Limb (tissue), 2 donors: Measurements from ENCODE around the gene CDC45.

Experiments used
- DNase-seq, 2 donors: peaks; one replicate each; pipeline ENCODE4 v3.0.0-alpha.2; 2016; ENCODE audit errors: extremely low spot score in 2 of 2

The CDC45 gene

DNA sequence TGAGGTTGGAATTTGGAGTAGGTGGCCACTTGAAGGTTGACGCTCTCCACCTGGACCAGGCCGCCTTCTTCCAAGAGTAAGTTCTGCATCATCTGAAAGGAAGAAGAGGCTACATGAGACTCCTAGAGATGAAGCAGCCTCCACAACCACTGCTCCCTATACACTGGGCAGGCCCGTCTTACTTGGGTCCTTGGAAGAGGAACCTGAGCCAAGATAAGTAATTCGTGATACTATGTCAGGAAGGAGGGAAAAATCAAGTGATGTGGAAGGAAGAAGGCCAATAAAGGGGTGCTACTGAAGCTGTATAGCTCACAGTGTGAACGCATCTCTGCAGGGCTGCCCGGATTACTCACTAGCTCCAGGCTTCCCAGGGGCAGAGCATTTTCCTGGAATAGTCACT lies 11.8 kb upstream of the CDC45 start:
- no peak for DNase-seq

- DNase-seq, result no peak
These were observed 10.3 kb upstream of the CDC45 start for GRCh38 chr22:19469421-19469820.

- no peak for DNase-seq
These were observed 9.7 kb upstream of the CDC45 start for GRCh38 chr22:19470010-19470409.

DNA sequence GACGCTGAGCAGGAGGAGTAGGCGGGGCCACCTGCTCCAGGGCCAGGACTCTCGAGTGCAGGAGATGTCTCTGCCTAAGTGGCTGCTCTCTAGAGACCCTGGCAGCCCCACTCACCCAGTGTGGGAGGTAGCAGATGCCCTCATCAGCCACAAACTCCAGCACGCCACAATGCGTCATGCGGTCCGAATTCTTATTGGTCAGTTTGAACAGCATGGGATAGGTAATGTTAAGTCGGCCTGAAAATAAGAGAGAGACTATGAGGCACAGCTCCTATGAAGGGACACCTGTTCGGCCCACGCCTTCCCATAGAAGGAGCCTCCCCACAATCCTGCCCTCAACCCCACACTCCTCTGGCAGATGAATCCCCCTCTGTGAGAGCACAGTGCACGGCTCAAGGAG lies 8.1 kb upstream of the CDC45 start:
- DNase-seq, result no peak

- no peak for DNase-seq
These were observed 7.5 kb upstream of the CDC45 start for GRCh38 chr22:19472233-19472632.

GRCh38 chr22:19473578-19473977 lies 6.1 kb upstream of the CDC45 start:
- DNase-seq, result no peak

DNA sequence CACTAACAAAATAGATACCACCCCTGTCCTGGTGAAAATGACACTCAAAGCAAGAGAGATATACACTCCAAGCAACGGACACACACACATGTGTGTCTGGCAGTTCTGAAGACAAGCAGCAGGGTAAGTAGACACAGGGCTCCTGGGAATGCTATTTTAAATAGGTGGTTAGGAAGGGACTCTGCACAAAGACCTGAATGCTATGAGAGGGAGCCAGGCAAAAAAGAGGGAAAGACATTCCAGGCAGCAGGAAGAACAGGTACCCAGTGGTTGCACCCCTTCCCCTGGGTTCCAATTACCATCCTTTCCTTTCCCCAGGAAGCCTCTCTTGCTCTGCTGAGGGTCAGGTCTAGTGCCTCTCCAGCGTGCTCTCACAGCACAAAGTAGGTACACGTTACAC lies 3.7 kb upstream of the CDC45 start:
- DNase-seq, result no peak

DNA sequence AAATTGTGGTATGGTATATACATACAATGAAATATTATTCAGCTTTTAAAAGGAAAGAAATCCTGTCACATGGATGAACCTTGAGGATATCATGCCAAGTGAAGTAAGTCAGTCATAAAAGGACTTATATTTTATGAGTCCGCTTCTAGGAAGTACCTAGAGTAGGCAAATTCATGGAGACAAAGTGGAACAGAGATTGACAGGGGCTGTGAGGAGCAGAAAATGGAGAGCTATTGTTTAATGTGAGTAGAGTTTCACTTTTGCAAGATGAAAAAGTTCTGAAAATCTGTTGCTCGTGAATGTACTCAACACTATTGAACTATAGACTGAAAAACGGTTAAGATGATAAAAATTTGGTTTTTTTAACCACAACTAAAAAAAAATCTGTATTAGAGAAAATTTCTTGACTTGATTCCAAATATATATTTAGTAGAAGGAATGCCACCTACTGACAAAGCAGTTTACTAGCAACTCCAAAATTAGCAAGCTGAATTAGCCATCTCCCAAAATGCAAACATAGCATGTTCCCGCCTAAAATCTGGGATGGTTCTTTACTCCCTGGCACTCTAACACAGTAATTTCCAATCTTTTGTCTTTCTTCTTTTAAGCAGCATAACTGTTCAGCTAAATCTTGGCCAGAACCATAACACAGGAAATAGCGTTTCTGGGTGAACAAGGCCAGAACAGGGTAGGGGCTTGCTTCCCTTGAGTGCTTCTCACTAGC lies 2.2 kb upstream of the CDC45 start:
- DNase-seq, result peak in 1 of 2 donors; percentile 47

DNA sequence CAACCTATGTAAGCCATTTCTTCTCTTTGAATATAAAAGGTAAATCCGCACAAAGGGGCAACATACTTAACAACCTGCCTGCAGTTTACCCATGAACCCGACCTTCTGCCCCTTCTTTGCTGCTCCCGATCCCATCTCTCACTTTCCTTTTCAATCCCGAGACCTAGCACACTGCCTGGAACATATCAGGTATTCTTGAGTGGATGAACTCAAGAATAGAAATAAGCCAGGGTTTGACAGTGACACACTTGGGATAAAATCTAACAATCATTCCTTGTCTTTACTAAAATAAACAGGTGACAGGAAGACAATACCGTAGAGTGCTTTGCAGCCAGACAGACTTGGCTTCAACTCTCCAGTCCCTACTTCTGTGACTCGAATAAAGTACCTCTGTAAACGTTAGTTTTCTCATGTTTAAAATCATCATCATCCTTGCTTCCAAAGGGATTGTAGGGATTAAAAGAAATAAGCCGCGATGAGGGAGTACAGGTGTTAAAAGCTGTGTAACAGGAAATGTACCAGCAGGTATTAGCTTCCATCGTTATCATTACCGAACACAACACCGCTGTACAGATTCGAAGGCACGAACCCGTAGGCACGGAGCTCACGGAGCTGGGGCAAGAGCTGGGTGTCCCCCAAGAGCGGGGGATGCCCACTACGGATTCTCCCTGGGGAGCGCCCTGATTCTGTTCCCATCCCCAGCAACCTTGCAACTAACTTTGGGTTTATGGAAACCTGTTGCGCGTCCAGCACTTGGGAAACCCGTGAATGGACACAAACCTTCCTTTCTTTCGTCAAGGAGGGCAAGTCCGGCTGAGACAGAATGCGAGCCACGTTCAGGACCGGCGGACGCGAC lies 1.4 kb upstream of the CDC45 start:
- DNase-seq, result no peak

GRCh38 chr22:19478901-19479354 lies 792 bp upstream of the CDC45 start, which contains the start of gene UFD1:
UFD1 (minus strand) TSS chr22:19479193; CDS start chr22:19479085, 108 bp downstream.
- peak; percentile 88 to 90 for DNase-seq

DNA sequence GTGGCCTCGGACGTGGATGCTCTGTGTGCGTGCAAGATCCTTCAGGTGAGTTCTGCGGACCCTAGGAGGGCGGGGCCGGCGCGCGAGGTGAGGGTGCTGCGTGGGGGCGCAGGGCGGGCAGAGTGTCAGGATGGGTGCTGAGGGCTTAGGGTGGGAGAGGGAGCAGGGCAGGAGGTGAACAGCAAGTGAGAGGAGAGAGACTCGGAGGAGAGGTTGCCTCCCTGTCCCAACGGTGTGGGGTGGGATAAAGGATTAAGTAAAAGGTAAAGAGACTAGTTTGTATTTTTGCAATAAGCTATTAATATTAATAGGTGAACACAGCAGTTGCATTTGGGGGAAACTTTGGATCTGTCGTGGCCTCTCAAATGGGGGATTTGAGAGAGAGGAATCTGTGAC lies 451 bp downstream of the CDC45 start:
- no peak for DNase-seq

GRCh38 chr22:19480789-19481188 lies 1.1 kb downstream of the CDC45 start:
- no peak for DNase-seq

- DNase-seq, result no peak
These were observed 2.6 kb downstream of the CDC45 start for GRCh38 chr22:19482297-19482696.

GRCh38 chr22:19483481-19484244 lies 3.9 kb downstream of the CDC45 start:
- DNase-seq, result no peak

- no peak for DNase-seq
These were observed 8.6 kb downstream of the CDC45 start for GRCh38 chr22:19488285-19488684.

DNA sequence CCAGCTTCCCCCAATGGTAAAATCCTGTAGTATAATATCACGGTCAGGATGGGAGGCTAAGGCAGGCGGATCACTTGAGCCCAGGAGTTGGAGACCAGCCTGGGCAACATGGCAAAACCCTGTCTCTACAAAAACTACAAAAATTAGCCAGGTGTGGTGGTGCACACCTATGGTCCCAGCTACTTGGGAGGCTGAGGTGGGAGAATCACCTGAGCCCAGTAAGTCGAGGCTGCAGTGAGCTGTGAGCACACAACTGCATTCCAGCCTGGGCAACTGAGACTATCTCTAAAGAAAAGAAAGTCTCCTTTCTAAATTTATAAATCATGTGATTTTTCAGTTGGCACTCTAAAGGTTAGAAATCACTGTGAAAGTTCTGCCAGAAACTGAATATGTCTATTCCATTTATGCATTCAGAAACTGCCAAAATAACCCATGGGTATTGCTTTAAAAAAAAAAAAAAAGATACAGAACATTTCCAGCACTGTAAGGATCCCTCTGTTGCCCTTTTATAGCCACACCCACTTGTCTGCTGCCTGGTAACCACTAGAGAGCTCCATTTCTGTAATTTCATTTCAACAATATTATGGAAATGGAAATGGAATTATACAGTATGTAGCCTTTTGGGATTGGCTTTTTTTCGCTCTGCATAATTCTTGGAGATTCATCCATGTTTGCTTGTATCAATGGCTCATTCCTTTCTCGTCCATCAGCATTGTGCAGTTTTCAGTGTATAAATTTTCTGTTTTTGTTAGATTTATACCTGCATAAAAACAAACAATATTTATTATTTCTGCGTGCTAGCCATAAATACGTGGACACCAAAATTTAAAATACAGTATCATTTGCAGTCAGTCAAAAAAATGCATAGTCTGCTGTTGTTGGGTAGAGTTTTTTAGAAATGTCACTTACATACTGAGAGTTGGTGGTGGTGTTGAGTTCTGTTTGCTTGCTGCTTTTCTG lies 9.4 kb downstream of the CDC45 start:
- peak in 1 of 2 donors; percentile 7 for DNase-seq

DNA sequence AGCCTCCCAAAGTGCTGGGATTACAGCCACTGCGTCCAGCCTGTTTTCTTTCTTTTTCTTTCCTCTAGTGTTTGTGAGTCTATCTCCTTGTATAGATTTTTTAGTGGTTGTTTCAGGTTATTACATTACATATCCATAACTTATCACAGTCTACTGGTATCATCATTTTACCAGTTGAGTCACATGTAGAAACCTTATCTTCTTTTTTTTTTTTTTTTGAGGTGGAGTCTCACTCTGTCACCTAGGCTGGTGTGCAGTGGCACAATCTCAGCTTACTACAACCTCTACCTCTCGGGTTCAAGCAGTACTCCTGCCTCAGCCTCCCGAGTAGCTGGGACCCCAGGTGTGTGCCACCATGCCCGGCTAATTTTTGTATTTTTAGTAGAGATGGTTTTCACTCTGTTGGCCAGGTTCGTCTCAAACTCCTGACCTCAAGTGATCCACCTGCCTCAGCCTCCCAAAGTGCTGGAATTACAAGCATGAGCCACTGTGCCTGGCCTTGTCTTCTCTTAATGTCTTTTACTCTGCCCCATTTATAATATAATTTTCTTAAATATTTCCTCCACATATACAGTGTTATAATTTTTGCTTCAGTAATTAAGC lies 11.0 kb downstream of the CDC45 start:
- DNase-seq, result no peak

GRCh38 chr22:19492504-19493174 lies 12.9 kb downstream of the CDC45 start:
- DNase-seq, result no peak

DNA sequence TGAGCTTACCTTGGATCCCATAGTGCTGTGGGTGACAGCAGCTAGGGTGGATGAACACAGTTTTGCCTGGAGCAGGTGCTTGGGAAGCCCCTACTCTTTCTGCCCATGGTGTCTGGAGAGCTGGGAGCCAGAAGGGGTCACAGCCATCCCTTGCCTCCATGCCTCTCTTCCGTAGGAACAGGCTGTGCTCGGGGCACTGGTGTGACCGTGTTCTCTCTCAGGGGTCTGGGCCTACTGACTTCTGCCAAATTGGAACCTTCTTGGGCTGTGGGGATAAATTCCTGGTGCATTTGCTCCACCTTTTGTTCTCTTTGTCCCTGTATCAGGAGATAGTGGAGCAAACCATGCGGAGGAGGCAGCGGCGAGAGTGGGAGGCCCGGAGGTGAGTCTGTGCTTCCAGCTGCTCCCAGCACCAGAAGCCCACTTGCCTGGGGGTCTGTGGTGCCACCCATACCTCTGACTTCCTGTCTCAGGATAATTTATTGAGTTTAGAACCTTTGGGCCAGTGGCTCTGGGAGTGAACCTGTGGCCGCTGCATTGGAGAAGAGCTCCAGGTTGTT lies 14.4 kb downstream of the CDC45 start:
- no peak for DNase-seq
